ENCODE measurements around the gene REPS2.

- no peak for TF ChIP-seq CTCF (IDR thresholded peaks at IDR 0.05)
- TF ChIP-seq POLR2A (IDR thresholded peaks at IDR 0.05) = no peak
Observed at GRCh38 chrX:17038681-17039161, 92.3 kb downstream of the REPS2 start.
